Skin epidermis (tissue), 12 donors: ENCODE measurements around the gene ATP9B.
"Not testable (repeated sequence)": the region's sequence is repeated elsewhere in the genome, so short reads cannot be mapped to it uniquely, and the experiment has no call there.

ENCODE experiments used
- H3K27ac ChIP-seq, 21 experiments: fragments of 200-600 bp; sonication (generic) in 11 of 21; one replicate each; pipeline ENCODE4 v1.5.0; 2020; ENCODE audit warnings: mild to moderate bottlenecking in 3 of 21, inconsistent platforms in 2 of 21, moderate library complexity in 2 of 21
- H3K4me3 ChIP-seq, 7 experiments: fragments of 200-600 bp; sonication (generic) in 2 of 7; one replicate each; pipeline ENCODE4 v1.5.0; 2020; ENCODE audit warnings: inconsistent platforms in 2 of 7, mild to moderate bottlenecking in 2 of 7, moderate library complexity in 1 of 7

The ATP9B gene

GRCh38 chr18:79258447-79258846, 189.3 kb downstream of the ATP9B start:
- H3K4me3 ChIP-seq = no peak overlapping the region
- no peak overlapping the region for H3K27ac ChIP-seq

- no peak overlapping the region for H3K4me3 ChIP-seq
- no peak overlapping the region for H3K27ac ChIP-seq
These were observed 190.0 kb downstream of the ATP9B start for GRCh38 chr18:79259218-79259617.

DNA sequence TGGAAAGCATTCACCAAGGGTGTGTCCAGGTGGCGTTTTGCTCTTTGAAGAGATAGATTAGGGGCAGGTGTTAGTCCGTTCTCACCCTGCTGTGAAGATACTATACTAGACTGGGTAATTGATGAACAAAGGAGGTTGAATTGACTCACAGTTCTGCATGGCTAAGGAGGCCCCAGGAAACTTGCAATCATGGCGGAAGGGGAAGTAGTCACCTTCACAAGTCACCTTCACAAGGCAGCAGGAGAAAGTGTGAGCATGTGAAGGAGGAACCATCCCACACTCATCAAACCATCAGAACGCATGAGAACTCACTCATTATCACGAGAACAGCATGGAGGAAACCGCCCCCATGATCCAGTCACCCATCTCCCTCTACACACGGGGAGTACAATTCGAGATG, 190.8 kb downstream of the ATP9B start:
- no peak overlapping the region for H3K27ac ChIP-seq

DNA sequence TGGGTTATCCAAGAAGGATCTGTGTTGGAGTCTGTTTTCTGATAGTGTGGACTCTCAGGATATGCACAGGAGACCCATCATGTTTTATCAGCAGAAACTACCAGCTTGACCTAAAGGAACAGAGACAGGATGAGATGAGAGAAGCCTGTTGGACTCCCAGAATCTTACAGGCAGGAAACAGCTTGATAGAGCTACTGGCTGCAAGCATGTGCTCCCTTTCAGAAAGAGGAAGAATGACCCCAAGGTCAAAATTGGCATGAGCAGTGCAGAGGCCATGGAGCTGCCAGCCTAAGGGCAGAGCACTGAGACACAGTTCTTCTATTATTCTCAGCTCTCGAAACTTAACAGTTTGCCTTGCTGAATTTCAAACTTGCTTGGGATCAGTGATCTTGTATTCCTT, 191.3 kb downstream of the ATP9B start:
- Histone ChIP-seq H3K4me3 (no peak overlapping the region), H3K27ac (no peak overlapping the region)

More for the DNA sequence above, 190.8 kb downstream of the ATP9B start:
- H3K4me3 ChIP-seq = no peak overlapping the region

DNA sequence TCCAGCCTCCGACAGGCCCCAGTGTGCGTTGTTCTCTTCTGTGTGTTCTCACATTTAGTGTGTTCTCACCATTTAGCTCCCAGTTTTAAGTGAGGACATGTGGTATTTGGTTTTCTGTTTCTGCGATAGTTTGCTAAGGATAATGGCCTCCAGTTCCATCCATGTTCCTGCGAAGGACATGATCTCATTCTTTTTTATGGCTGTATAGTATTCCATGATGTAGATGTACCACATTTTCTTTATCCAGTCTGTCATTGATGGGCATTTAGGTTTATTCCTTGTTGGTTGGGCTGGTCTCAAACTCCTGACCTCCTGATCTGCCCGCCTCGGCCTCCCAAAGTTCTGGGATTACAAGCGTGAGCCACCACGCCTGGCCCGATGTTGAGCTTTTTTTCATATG, 195.9 kb downstream of the ATP9B start:
- not testable (repeated sequence) for H3K27ac ChIP-seq, H3K4me3 ChIP-seq

DNA sequence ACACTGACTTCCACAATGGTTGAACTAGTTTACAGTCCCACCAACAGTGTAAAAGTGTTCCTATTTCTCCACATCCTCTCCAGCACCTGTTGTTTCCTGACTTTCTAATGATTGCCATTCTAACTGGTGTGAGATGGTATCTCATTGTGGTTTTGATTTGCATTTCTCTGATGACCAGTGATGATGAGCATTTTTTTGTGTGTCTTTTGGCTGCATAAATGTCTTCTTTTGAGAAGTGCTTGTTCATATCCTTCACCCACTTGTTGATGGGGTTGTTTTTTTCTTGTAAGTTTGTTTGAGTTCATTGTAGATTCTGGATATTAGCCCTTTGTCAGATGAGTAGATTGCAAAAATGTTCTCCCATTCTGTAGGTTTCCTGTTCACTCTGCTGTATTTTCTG, 202.6 kb downstream of the ATP9B start:
- H3K27ac ChIP-seq, H3K4me3 ChIP-seq: not testable (repeated sequence)

GRCh38 chr18:79272916-79273315, 203.7 kb downstream of the ATP9B start:
- Histone ChIP-seq H3K27ac (no peak overlapping the region), H3K4me3 (no peak overlapping the region)

DNA sequence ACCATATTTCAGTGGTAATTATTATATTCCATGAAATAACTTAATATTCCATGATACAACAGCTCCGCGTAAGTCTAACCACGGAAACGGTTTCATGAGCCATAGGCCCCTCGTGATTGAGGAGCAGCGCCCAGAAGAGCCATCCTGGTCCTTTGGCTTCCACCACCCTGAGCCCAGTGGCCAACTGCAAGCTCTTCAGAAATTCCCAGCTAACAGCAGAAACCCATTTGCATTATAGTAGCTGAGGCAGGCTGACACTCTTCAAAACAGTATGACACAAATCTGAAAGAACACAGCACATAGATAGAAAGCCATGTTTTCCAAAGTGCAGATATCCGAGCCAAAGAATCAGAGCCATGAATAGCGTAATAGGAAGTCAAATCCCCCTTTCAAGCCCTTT, 205.6 kb downstream of the ATP9B start:
- Histone ChIP-seq H3K4me3 (no peak overlapping the region), H3K27ac (no peak overlapping the region)

- peak overlapping the region in 1 of 21 experiments; percentile 16 for H3K27ac ChIP-seq
- H3K4me3 ChIP-seq = no peak overlapping the region
These were observed 206.3 kb downstream of the ATP9B start for GRCh38 chr18:79275461-79275860.

- Histone ChIP-seq H3K27ac (peak overlapping the region in 1 of 21 experiments; percentile 16), H3K4me3 (no peak overlapping the region)
These were observed 206.8 kb downstream of the ATP9B start for GRCh38 chr18:79275992-79276391.

- Histone ChIP-seq H3K4me3 (no peak overlapping the region), H3K27ac (no peak overlapping the region)
These were observed 209.7 kb downstream of the ATP9B start for GRCh38 chr18:79278896-79279295.

DNA sequence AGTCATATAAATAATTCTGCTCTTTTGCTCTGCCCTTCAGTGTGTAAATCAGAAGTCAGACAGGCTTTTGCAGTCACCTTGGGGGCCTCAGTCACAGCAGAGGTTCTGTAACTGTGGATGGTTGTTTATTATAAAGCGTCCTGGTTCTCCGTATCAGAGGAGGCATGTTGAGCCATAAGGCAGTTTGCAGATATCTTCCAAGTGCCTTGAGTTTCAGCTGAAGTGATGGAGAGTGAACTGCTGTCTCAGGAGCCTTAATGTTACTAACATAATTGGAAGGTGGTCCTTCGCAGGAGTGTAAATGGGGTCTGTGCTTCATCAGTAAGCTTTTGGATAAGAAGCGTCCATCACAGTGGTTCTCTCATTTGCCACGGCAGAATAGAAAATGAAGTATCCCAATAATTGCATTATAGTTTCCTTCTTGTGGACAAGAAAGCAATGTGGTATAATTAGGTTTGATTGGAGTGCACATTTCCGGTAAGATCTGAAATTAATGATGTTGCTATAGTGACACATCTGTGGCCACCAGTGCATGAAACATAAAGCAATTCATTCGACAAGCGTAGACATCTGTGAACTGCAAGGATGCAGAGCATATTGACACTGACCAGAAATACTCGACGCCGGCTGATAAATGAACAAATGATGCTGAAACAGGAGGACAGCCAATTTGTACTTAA, 214.1 kb downstream of the ATP9B start:
- H3K4me3 ChIP-seq = no peak overlapping the region
- H3K27ac ChIP-seq = no peak overlapping the region

DNA sequence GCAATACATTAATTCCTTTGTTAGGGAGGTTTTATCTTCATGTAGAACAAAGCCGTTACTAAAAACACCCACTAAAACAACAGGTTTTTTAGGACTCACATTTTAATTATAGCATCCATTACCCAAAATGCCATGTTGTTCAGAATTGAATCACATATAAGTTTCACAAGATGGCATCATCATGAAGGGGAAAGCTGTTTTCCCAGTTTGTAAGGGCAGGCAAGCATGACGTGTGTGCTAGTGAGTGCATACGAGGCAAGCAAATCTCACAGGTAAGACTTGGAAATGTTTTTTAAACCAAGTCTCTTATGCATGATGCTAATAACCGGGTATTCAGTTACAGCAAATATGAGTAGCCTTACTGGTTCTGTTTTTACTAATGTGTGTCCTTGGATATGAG, 214.7 kb downstream of the ATP9B start:
- Histone ChIP-seq H3K4me3 (no peak overlapping the region), H3K27ac (no peak overlapping the region)

DNA sequence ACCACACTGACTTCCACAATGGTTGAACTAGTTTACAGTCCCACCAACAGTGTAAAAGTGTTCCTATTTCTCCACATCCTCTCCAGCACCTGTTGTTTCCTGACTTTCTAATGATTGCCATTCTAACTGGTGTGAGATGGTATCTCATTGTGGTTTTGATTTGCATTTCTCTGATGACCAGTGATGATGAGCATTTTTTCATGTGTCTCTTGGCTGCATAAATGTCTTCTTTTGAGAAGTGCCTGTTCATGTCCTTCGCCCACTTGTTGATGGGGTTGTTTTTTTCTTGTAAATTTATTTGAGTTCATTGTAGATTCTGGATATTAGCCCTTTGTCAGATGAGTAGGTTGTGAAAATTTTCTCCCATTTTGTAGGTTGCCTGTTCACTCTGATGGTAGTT, 216.0 kb downstream of the ATP9B start:
- H3K4me3 ChIP-seq, H3K27ac ChIP-seq: not testable (repeated sequence)

DNA sequence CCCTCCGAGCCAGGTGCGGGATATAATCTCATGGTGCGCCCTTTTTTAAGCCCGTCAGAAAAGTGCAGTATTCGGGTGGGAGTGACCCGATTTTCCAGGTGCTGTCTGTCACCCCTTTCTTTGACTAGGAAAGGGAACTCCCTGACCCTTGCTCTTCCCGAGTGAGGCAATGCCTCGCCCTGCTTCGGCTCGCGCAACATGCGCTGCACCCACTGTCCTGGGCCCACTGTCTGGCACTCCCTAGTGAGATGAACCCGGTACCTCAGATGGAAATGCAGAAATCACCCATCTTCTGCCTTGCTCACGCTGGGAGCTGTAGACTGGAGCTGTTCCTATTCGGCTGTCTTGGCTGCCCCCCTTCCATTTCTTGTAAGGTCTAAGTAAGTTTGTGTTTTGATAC, 221.2 kb downstream of the ATP9B start:
- not testable (repeated sequence) for H3K27ac ChIP-seq, H3K4me3 ChIP-seq

- no peak overlapping the region for H3K4me3 ChIP-seq
- no peak overlapping the region for H3K27ac ChIP-seq
These were observed 221.7 kb downstream of the ATP9B start for GRCh38 chr18:79290876-79291275.

- Histone ChIP-seq H3K27ac (no peak overlapping the region), H3K4me3 (no peak overlapping the region)
These were observed 225.0 kb downstream of the ATP9B start for GRCh38 chr18:79294235-79294634.

DNA sequence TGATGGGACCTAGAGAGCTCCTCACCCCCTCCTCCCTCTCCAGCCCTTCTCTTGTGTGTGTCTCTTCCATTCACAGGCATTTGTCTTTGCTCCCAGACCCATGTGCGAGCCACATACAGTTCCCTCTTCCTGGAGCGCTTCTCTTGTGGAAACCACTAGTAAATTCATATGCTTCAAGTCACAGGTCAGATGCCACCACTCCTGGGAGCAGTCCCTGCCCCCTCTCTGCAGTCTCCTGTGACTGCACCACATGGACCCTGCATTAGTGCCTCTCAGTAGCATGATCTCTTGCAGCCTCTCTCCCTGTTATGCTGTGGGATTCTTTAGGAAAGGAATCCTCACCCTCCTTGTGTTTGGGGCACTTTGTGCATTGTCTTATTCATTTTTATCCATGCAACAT, 230.1 kb downstream of the ATP9B start:
- Histone ChIP-seq H3K27ac (no peak overlapping the region), H3K4me3 (no peak overlapping the region)

DNA sequence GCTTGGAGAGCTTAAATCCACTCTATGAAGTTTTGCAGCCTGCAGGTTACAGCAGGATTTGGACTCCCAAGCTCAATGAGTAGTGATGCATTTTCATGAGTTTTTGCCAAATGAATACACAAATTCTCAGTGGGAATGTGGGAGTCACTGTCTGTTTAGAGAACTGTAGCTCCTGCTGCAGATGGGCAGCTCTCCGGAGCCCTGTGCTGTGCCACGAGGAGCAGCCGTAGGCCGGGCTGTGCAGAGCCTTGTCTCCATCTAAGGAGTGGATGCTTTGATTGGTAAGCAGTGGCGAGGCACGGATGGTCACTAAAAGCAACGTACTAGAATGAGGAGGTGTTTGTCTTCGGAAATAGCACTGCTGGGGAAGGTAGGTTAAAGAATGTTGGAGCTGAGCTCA, 230.5 kb downstream of the ATP9B start:
- Histone ChIP-seq H3K27ac (no peak overlapping the region), H3K4me3 (no peak overlapping the region)

GRCh38 chr18:79300413-79300812, 231.2 kb downstream of the ATP9B start:
- Histone ChIP-seq H3K27ac (no peak overlapping the region), H3K4me3 (no peak overlapping the region)

GRCh38 chr18:79302120-79302519, 232.9 kb downstream of the ATP9B start:
- Histone ChIP-seq H3K27ac (no peak overlapping the region), H3K4me3 (no peak overlapping the region)

DNA sequence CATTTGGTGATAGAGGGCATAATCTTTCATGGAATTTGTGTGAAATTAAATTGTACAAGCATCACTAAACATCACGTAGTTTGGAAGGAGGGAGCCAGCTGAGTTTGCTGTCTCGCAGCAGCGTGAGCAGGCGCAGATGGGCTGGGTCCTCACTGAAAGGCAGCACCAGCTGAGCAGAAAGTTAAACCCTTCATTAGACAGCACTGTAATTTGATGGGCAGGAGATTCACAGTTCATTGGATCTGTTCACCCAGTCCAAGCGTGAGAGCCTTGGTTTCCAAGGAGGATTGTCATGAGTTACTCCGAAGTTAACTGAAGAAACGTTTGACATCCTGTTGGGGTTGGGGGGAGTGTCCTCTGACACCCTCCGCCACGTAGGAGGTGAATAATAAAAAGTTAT, 236.7 kb downstream of the ATP9B start:
- no peak overlapping the region for H3K4me3 ChIP-seq
- H3K27ac ChIP-seq = no peak overlapping the region
